GM10847 (cell line): ENCODE data around the gene SPPL2A.
A peak's percentile ranks its signal among the peaks of the same experiment; 100 is the strongest.

Experiments used
- POLR2A ChIP-seq: IDR thresholded peaks from 2 replicates; pipeline ENCODE4 v1.6.1; 2011; ENCODE audit not compliant: insufficient read length; ENCODE audit errors: extremely low read depth

Gene SPPL2A

DNA sequence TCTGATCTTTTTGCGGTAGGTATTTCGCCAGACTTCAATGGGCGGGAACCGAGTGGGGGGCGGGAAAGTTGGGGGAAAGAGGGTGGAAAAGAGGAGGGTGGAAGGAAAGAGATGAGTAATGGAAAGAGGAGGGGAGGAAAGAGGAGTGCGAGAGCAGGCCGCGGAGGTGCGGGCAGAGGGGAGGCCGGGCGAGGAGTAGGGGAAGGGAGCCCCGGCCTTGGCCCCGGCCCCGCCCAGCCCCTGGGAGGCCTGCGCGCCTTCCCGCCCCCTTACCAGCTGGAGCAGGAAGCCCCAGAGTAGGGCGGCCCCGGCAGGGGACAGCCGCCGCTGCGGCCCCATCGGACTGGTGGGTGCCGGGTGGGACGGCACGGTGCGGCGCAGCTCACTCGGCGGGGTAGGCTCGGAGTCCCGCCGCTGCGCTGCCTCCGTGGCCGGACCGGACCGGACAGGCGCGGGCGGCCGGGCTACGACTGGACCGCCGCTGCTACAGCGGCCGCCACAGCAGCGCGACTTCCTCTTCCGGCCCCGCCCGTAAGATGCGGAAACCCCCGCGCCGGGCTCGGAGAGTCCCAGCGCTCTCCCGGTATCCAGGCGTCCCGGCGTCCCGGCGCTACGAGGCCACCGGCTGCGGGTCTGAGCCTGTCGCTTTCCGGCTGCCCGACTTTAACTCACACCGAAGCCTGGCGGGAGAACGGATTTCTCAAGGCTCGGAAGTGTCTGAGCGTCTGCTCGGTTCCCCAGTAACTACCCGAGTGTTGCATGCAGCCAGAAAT is at the start of gene SPPL2A:
Gene SPPL2A (minus strand): TSS at position 512 of the 773 bp plus-strand sequence. CDS start 173 bp downstream, at position 339.
- TF ChIP-seq POLR2A, result peak; percentile 85

DNA sequence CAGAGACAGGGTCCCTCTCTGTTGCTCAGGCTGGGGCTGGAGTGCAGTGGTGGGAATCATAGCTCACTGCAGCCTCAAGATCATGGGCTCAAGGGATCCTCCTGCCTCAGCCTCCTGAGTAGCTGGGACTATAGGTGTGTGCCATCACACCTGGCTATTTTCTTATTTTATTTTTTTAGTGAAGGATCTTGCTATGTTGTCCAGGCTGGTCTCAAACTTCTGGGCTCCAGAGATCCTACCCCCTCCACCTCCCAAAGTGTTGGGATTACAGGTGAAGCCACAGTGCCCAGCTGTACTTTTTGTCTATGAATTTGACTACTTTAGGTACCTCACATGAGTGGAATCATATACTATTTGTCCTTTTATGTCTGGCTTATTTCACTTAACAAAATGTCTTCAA is 49.1 kb upstream of the SPPL2A start:
- TF ChIP-seq POLR2A, result no peak

- no peak for TF ChIP-seq POLR2A
These were observed 48.4 kb upstream of the SPPL2A start for GRCh38 chr15:50813865-50814264.

DNA sequence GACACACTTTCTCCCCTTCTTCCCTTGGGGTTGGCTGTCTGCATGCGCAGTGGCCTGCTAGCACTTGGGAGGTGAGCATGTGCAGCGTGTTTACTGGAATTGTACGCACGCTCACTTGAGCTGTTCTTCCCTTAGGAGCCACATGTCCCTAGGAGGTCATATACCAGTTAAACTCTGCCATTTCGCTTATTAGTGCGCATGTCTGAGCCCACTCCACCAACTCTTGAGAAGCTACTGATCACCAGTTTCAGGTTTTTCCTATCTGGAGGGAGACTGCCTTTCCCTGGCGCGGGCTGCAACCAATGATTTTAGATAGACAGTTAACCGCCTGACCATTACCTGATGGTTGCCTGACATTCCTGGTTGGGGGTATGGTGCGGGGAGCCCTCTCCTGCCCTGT is 47.6 kb upstream of the SPPL2A start:
- no peak for TF ChIP-seq POLR2A

GRCh38 chr15:50810128-50810527 is 44.6 kb upstream of the SPPL2A start:
- TF ChIP-seq POLR2A, result no peak

GRCh38 chr15:50808728-50809127 is 43.2 kb upstream of the SPPL2A start:
- TF ChIP-seq POLR2A, result no peak

- no peak for TF ChIP-seq POLR2A
These were observed 38.1 kb upstream of the SPPL2A start for GRCh38 chr15:50803479-50804180.

- no peak for TF ChIP-seq POLR2A
These were observed 35.2 kb upstream of the SPPL2A start for GRCh38 chr15:50800715-50801114.

DNA sequence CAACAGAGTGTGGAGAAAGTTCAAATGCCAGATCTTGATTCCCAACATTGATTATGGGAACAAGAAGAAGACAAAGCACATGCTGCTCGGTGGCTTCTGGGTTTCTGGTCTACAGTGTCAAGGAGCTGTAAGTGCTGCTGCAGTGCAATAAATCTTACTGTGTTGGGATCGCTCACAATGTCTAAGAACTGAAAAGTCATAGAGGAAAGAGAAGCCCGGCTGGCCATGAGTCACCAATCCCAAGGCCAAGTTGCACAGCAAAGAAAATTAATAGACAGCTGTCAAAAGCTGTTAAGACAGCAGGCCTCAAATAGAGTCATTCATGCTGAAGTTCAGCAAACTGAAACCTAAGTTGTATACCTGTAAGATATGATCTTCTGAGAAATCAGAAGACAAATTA is 33.2 kb upstream of the SPPL2A start:
- TF ChIP-seq POLR2A, result no peak

GRCh38 chr15:50797926-50798325 is 32.4 kb upstream of the SPPL2A start:
- TF ChIP-seq POLR2A, result no peak

DNA sequence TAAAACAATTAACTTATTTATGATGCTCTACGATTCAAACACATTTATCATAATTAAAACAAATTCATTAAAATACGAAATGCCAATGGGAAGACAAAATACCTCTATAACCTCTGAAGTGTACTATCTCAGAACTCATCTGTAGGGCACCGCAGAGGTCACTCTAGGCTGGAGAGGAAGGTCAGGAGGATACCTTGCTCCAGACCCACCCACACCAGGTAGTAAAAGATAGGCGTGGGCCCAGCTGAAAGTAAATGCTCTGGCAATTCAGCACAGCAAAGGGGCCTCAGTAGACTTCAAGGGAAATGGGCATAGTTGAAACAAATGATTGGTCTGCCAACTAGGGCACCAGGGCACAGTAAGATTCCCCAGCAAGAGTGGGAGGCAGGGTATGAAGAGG is 26.0 kb upstream of the SPPL2A start:
- no peak for TF ChIP-seq POLR2A

DNA sequence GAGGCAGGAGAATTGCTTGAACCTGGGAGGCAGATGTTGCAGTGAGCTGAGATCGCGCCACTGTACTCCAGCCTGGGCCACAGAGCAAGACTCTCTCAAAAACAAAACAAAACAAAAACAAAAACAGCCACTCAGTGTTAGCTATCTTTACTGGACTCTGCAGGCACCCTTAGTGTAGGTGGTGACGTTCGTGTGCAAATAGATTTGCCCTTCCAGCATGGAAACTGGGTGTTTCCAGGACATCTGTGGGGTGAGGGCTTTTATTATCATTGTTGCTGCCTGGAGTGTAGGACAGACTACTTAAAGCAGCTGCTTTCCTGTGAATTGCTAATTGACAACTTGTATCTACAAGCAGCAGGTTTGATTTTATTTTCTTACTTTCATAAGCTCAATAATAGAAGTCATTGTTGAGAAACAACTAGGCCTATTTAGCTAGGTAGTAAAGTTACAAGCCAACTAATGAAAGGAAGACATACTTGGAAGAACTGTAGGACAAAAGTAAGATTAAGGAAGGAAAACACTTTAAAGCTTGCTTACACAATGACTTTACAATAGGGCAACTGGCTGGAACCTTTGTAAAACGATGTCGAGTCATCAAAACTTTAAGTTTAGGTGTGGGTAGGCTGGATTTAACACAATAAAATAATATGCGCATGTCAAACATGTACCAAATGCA is 25.4 kb upstream of the SPPL2A start:
- no peak for TF ChIP-seq POLR2A

- no peak for TF ChIP-seq POLR2A
These were observed 21.4 kb upstream of the SPPL2A start for GRCh38 chr15:50786871-50787270.

DNA sequence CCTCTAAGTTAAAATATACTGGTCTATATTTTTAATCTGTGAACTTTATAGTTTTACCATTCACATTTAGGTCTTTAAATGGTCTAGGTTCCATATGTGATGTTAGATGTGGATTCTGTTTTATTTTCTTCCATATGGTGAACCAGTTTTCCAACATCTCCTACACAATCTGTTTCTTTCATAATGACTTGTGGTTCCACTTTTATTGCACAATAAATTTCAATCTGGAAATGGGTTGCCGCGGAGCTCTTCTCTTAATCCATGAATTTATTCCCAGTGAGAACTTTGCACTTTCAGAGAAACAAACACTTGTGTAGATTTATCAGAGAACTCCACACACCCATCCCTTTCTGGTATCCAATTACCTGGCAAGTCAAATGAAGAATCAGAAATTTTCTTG is 20.9 kb upstream of the SPPL2A start:
- TF ChIP-seq POLR2A, result no peak

GRCh38 chr15:50783895-50784294 is 18.4 kb upstream of the SPPL2A start:
- no peak for TF ChIP-seq POLR2A

GRCh38 chr15:50783411-50783810 is 17.9 kb upstream of the SPPL2A start:
- TF ChIP-seq POLR2A, result no peak
